HG03066 (cell line): ENCODE measurements around the gene CPEB1.
"Not testable (repeated sequence)": the region's sequence is repeated elsewhere in the genome, so short reads cannot be mapped to it uniquely, and the experiment has no call there.

Source experiments
- ATAC-seq: cut with Tn5 transposase; IDR thresholded peaks from one replicate; pipeline ENCODE4 v1.9.1; 2021; ENCODE audit warnings: low read depth; ENCODE audit not compliant: unreplicated experiment

Gene CPEB1

DNA sequence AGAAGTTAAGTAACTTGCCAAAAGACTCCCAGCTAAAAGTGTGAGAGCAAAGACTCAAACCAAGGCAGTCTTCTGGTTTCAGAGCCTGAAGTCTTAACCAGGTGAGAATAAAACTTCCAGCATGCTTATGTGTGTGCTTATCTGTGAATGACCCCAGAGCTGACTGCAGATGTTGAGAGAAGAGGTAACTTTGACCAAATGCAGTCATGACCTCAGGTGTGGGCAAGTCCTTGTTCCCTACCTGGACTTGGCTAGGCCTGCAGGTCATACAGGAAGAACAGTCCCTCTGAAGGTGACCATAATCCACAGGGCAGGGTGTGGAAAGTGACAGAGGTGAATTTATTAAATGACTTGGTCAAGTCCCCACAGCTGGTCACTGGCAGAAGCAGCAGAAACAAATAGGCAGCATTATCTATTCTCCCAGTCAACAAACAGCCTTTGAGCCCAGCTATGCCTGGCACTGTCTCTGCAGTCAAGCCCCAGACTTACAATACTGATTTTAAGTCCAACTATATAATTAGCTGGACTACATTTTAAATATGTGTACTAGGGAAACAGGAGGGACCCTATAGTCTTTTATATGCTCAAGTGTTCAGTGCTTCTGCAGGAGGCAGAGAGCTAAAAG lies 3.0 kb upstream of the CPEB1 start:
- no peak for ATAC-seq

DNA sequence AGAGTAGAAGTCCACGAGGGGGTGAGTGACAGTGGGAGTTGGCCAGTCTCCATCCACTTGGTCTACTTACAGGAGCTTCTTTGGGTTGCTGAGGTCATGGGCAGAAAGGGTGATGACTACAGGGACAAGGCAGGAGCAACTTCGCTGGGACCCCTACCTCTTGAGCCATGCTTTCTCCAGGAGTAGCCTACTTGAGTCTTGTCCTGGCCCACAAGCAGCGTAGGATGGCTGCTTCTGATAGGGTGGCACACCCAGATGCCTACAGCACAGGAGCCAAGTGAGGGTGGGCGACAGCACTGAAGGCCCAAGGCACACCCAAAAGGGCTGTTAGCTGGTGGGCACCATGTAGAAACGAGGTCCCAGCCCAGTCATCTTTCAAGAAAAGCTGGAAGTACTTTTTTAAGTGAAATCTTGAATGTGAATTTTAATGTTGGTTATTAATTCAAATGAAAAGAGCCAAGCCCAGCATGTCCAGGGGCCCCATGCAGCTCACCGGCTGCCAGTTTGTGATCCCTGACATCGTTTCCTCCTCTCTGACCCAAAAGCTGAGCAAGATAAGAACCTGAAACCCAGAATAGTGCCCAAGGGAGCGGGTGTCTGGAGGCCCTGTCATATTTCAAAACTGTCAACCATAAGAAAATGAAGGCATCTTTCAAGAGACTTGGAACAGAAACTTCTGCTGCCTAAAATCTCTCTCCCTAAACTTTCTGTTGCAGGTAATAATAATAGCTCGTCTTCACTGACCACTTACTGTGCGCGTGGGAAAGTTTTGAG lies 2.2 kb upstream of the CPEB1 start:
- no peak for ATAC-seq

DNA sequence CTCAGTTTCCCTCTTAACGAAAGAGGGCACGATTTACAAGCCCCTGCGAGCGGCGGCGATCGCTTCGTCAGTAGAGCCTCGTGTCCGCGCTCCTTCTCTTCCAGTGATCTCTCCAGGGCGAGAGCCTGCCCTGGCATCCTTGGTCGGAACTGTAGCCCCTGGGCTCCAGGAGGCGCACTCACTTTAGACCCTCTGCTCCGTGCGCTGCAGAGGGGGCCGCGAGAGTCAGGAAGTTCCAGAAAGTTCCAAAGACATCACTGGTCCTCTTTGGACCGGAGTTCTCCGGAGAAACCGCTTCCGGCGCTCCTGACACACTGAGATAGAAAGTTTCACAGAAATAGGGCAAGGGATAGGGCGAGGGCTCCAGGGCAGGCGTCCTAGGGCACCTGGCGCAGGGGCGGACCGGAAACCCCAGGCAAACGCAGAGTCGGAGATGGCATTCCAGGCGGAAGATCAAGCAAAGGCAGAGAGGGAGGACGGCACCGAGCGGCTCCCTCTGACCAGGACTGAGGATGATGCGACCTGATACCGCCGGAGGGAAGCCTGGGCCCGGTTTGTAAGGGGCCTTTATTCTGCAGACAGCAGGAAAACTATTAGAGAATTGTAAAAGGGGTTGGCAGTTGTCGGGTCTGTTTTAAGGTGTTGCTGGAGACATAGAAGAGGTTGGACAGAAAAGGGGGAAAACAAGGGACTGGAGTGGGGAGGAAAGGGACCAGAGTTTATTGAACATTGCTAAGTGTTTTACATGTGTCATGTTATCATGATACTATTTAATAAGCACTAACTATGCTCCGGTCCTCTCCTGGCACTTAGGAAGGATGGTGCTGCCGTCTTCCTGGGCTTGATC lies 1.3 kb upstream of the CPEB1 start:
- no peak for ATAC-seq

DNA sequence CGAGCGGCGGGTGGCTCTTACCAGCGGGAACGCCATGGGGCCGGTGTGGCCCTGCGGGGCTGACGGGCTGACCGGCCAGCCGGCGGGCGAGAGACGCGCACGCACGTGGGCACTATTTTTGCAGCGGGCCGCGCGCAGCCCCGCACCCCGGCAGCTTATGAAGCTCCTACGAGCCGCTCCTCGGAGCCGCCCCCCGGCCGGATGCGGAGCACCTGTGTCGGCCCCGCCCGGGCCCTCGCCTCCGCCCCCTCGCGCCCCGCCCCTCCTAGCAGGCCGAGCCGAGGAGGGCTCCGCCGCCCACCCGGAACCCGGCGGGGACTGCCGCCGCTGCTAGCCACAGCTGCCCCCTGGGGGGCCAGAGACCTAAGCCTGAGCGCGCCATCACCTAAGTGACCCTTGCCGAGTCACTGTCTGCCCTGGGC lies 683 bp upstream of the CPEB1 start:
- no peak for ATAC-seq

DNA sequence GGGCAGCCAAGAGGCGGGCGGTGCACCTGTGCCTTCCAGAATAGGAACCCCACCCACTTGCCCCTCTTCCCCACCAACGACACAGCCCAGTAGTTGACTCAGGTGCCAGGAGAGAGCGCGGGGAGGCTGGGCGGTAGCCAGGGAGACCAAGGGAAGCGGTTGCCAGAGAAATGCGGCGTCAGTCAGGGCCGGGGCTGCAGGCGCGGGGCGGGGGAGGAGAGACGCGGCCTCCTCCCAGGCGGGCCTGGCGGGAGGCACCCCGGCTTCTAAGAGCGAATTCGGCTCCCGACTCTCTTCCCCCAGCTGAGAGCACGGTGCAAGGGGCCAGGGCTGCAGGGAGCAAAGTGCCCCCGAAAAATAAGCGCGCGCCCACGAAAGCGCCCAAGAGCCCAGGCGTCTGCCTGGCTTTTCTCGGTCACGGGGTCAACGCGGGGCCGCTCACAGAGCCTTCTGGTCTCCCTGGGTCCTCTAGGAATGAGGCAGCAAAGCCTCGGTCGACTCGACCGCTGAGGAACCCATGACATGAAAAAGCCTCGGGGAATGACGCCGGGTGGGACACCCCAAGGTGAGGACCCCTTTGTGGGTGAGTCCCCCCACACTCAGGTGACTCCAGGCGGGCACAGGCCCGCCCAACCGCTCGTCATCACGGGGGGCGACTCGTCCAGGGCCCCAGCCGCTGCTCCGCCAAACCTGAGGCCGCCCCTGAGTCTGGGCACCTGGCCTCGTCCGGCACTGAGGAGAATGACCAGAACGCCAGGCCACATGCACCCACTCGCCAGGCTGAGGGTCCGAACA lies 716 bp downstream of the CPEB1 start:
- ATAC-seq, result no peak

DNA sequence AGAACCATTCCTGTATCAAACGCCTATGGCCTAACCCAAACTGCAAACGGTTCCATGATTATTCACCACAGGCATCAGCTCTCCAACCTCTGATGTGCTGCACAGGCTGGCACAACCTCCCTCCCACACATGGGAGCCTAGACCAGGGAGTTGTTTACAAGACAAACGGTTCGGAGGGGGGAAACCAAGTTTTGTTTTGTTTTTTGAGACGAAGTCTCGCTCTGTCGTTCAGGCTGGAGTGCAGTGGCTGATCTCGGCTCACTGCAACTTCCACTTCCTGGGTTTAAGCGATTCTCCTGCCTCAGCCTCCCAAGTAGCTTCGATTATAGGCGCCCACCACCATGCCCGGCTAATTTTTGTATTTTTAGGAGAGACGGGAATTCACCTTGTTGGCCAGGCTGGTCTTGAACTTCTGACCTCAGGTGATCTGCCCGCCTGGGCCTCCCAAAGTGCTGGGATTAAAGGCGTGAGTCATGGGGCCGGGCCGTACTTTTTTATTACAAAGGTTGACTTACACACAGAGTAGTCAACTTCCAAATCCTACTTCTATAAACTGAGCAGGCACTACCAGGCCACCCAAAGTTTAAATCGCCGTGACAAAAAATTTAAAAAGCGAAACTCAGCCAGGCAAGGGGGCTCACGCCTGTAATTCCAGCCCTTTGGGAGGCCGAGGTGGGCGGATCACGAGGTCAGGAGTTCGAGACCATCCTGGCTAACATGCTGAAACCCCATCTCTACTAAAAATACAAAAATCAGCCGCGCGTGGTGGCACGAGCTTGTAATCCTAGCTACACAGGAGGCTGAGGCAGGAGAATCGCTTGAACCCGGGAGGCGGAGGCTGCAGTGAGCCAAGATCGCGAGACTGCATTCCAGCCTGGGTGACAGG lies 2.0 kb downstream of the CPEB1 start:
- not testable (repeated sequence) for ATAC-seq

DNA sequence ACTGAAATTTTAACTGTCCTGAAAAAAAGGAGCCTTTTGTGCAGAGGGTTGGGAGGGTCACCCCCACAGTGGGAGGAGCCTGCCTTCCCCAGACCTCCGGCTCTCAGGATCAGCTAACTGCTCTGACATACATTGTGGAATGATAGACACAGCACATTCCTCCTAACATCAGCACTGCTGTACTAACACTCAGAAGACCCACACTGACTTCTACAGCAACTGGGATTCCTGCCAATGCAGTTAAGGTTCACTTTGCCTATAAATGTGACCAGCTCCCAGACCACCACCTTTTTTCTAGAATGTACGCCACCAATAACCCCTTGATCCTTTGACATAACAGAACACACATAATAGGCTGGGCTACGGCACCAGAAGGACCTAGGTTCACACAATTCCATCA lies 3.2 kb downstream of the CPEB1 start:
- no peak for ATAC-seq

DNA sequence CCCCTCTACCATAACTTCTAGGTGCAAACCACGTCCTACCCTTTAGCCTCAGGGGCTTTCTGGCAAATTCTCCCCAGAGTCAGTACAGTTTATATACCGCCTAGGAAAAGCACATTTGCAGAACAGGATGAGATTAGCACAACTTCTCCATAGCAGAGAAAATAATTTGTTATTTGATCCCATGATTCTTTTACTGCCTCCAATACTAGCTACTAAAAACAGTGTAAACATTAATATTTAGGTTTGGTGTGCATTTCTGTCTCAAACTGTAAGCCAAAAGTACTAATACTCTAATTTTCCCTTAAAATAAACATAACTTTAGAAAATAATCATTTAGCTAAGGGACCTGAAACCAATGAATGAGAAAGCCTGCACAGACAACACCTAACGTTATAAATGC lies 4.5 kb downstream of the CPEB1 start:
- ATAC-seq, result no peak

DNA sequence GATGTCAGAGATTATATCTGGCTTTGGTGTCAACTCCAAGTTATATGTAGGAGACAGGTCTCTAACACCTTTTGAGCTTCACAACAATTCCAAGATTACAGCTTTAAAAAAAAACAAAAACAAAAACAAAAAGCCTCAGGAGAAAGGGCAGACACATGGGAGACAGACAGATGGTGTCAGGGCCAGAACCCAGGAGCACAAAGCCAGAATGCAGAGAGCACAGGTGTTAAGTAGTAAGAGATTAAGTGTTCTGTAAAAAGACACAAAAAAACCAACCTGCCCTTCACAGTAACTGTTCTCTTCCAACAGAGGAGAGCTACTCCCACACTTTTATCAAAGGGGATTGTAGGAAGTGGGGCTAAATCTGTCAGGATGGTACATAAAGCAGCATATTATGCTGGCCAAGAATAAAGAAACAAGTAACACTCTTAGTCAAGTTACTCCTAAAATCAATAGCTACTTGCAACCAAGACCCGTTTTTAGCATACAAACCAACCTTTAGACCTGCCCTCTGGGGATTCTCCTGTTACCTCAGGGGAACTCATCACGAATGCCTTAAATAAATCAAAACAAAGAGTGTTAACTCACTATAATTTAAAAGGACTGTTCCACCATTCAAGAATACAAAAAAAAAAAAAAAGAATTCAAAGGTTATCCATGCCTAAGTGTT lies 5.9 kb downstream of the CPEB1 start:
- ATAC-seq, result no peak

DNA sequence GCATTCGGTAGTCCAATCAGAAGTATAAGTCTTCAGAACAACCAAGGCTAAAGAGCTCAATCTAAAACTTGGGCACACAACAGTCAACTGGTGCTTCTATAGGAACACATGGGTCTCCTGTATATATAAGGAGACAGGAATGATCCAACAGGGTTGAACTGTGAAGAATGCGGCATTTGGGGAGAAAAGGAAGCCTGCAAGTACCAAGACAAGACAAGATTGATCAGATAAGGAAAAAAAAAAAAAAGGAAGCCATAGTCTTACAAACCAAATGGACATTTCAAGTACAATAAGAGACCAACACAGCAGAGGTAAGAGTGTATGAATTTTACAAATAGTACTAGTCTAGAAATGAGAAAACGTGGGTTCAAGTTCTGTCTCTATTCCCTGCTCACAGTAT lies 6.5 kb downstream of the CPEB1 start:
- ATAC-seq, result no peak

DNA sequence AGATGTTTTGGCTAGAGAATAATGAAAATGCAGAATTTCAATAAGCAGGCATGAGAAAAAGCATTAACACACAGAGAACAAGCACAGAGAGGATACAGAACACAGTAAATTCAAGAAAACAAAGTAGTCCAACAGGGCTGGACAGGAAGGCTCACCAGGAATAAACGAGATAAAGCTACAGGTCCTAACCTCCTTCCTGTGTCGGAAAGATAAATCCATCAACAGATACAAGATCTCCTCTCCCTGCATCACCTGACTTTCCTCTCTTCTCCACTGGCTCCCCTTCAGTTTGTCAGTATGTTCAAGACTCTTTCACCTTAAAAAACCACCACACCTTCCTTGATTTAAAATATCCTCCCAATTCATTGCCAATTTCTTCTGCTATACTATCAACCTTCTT lies 11.4 kb downstream of the CPEB1 start:
- no peak for ATAC-seq

DNA sequence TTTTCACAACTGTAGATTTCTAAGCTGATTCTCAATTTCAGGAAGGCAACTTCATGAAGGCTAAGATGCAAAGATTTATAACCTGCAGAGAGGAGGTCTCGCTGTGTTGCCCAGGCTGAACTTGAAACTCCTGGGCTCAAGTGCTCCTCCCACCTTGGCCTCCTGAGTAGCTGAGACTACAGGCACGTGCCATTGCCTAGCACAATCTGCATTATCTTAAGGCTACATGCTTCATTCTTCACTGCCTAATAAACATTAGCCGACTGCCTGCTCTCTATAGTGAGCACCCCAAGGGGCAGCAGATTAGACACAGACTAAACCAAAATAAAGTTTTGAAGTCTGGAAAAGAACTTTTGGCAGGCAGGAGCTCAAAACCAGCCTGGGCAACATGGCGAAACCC lies 17.1 kb downstream of the CPEB1 start:
- no peak for ATAC-seq

DNA sequence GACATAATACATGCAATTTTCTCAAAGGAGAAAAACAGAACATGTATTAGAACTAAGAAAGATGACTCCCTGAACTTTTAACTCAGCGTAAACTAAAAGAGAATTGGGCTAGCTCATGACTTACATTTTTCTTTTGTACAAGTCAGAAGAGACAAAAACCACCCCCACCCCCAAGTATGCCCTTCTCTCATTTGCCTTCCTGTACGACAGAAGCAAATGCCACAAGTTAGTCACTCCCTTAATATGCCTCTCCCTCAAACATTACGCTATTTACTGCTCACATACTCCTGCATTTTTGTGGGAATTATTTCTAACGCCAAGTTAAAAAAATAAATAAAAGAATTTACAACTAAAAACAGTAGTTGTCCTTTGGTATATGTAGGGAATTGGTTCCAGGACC lies 22.0 kb downstream of the CPEB1 start:
- no peak for ATAC-seq

DNA sequence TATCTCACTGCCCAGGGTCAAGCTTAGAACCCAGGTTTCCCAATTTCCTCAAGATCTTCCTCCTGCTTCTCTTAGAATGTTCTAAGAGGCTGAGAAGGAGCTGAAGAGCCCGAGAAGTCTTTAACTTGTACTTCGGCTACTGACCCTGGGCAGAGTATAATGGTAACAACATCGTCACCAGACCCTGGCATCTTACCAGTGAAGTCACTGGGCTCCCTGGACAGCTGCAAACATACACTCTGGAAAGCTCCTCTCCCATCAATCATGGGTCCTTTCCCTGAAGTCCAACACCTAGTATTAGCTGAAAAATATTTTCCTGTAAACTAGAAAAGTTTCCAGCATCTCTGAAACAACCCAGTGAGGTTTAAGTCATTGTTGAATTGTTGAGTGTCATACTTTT lies 22.7 kb downstream of the CPEB1 start:
- no peak for ATAC-seq

DNA sequence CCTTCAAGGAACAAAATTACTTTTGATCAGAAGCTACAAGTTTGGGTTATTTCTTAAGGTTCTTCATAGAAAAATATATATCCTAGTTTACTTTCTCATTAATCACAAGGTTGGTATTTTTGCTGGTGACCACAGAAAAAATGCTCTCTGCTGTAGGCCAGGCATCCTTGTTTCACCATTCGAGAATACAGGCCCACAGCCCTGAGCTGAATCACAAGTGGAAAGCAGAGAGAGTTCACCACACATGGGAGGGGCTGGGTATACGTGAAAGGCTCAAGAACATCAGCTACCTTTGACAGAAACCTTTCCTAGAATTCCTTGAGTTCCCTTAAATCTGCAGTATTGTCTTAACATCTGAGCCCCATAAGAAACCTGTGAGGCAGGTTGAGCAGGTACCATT lies 23.2 kb downstream of the CPEB1 start:
- ATAC-seq, result no peak

DNA sequence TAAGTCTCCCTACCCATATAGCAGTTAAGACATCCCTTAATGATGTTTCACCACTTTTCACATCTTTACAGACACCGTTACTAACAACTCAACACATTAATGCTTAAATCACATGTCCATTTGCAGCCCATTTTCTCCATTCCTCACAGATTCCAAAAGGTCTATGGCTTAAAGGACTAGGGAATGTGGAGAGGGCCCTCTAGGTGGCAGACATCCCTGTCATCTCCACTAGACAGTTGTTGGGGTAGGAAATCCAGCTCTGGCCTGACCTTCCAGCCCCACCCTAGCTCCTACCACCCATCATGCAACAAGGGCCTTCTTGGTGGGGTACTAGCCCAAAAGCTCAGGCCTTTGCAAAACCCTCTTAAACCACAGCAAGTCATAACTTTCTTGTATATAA lies 25.2 kb downstream of the CPEB1 start:
- ATAC-seq, result no peak

DNA sequence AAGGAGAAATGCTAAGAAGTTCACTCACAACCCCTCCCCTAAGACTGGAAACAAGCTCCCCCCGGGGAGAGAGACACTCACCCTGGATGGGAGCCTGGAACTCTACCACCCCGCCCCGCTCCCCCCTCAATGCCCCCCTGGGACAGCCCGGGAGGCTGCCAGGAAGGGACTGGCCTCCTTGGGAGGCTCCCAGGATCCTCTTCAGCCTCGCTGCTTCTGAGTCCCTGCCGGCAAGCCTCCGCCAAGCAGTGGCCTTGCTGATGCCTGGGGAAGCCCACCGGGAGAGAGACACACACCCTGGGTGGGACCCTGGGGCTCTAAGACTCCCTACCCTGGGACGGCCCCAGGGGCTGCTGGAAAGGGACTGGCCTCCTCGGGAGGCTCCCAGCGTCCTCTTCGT lies 33.4 kb downstream of the CPEB1 start:
- no peak for ATAC-seq

DNA sequence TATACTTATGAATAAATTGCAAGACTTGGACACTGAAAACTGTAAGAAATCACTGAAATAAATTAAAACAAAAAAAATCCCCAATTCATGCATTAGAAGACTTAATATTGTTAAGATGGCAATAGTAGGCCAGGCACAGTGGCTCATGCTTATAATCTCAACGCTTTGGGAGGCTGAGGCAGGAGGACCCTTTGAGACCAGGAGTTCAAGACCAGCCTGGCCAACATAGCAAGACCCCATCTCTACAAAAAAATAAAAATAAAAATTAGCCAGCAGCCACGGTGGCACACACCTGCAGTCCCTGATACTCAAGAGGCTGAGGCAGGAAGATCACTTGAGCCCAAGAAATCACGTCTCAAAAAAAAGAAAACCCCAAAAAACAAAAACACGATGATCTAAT lies 35.8 kb downstream of the CPEB1 start:
- ATAC-seq, result no peak

DNA sequence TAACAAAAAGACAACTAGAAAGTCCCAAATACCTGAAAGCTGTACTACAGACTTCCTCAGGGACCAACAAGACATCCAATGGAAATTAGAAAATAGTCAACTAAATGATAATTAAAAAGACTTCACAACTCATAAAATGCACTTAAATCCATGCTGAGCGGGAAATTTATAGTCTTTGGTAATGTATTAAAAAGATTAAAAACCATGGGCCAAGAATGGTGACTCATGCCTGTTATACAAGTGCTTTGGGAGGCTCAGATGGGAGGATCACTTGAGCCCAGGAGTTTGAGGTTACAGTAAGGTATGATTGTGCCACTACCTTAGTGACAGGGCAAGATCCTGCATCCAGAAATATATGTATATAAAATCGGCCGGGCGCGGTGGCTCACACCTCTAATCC lies 45.0 kb downstream of the CPEB1 start:
- ATAC-seq, result no peak
